ENCODE measurements around the gene GMEB2.

GMEB2 gene

DNA sequence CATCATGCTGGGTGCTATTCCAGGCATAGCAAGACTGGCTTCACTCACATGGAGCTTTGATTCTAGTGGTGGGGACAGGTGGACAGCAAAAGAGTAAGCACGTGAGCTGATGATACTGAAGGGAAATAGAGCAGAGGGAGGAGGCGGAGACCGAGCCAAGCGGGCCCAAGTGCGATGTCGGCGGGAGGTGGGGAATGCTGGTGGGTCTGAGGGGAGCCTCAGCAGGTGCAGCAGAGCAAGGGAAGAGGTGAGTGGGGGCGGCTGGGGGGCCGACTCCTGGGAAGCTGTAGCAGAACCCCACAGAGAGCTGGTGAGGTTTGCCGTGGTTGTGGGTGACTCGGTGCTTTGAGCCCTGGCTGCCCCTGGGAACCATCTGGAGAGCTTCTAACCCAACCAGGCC lies 41.5 kb upstream of the GMEB2 start:
- H2AFZ ChIP-seq (ENCODE audit: low read depth) = no peak overlapping the region
- H3K4me1 ChIP-seq (ENCODE audit: low read depth, poor library complexity, severe bottlenecking) = no peaks in the 10 kb centered on the region
- H4K20me1 ChIP-seq (ENCODE audit: insufficient read depth) = no peaks in the 10 kb centered on the region
- no peak overlapping the region for H3K4me2 ChIP-seq
- no peaks in the 10 kb centered on the region for H3K27me3 ChIP-seq (ENCODE audit: insufficient read depth, low read depth)
- no peak overlapping the region for H3K9ac ChIP-seq
- H3K4me3 ChIP-seq (IDR thresholded peaks at IDR 0.05; ENCODE audit: insufficient read depth, low read depth, low read length) = no peak overlapping the region
- TF ChIP-seq, protein P1, sequence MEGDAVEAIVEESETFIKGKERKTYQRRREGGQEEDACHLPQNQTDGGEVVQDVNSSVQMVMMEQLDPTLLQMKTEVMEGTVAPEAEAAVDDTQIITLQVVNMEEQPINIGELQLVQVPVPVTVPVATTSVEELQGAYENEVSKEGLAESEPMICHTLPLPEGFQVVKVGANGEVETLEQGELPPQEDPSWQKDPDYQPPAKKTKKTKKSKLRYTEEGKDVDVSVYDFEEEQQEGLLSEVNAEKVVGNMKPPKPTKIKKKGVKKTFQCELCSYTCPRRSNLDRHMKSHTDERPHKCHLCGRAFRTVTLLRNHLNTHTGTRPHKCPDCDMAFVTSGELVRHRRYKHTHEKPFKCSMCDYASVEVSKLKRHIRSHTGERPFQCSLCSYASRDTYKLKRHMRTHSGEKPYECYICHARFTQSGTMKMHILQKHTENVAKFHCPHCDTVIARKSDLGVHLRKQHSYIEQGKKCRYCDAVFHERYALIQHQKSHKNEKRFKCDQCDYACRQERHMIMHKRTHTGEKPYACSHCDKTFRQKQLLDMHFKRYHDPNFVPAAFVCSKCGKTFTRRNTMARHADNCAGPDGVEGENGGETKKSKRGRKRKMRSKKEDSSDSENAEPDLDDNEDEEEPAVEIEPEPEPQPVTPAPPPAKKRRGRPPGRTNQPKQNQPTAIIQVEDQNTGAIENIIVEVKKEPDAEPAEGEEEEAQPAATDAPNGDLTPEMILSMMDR (conservative IDR thresholded peaks at IDR 0.05; ENCODE audit: low read depth, low read length) = no peak
- no peak overlapping the region for H3K27ac ChIP-seq
- H3K36me3 ChIP-seq (ENCODE audit: insufficient read depth) = no peaks in the 10 kb centered on the region
- H3K79me2 ChIP-seq (ENCODE audit: insufficient read depth, low read depth) = no peaks in the 10 kb centered on the region

DNA sequence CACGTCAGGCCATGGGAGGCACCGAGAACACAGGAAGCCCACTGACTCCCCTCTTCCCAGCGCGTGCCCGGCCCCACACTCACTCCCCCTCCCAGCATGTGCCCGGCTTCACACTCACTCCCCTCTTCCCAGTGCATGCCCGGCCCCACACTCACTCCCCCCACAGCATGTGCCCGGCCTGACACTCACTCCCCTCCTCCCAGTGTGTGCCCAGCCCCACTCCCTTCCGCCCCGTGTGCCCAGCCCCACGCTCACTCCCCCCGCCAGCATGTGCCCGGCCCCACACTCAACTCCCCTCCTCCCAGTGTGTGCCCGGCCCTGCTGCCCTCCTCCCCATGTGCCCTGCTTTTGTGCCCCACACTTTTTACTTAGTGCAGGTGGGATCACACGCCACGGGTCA lies 41.0 kb upstream of the GMEB2 start:
- Histone ChIP-seq H3K4me1 (ENCODE audit: low read depth, poor library complexity, severe bottlenecking) (no peaks in the 10 kb centered on the region), H2AFZ (ENCODE audit: low read depth) (no peak overlapping the region), H3K4me3 (IDR thresholded peaks at IDR 0.05; ENCODE audit: insufficient read depth, low read depth, low read length) (no peak overlapping the region), H4K20me1 (ENCODE audit: insufficient read depth) (no peaks in the 10 kb centered on the region), H3K4me2 (no peak overlapping the region), H3K36me3 (ENCODE audit: insufficient read depth) (no peaks in the 10 kb centered on the region), H3K79me2 (ENCODE audit: insufficient read depth, low read depth) (no peaks in the 10 kb centered on the region), H3K27ac (no peak overlapping the region), H3K27me3 (ENCODE audit: insufficient read depth, low read depth) (no peaks in the 10 kb centered on the region), H3K9ac (no peak overlapping the region)
- TF ChIP-seq, protein P1 (conservative IDR thresholded peaks at IDR 0.05; ENCODE audit: low read depth, low read length) = no peak

DNA sequence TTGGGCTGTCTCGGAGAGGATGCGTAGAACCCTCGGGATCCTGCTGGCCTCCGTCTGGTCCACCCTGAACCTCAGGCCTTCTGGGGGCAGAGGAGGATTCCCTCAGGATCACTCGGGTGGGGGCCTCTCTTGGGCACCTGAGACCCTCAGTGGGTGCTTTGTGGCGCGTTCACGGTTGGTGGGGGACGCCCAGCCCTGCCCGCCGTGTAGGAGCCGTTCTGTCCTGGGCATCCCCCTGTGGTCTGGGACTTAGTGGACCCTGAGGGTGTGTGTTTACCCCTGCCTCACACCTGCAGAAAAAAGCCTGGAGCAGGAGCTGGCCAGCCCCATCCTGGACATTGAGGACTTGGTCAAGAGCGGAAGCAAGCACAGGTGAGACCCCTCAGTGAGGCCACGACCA lies 38.8 kb upstream of the GMEB2 start:
- Histone ChIP-seq H3K9ac (no peak overlapping the region), H3K36me3 (ENCODE audit: insufficient read depth) (no peaks in the 10 kb centered on the region), H3K27me3 (ENCODE audit: insufficient read depth, low read depth) (no peaks in the 10 kb centered on the region), H3K4me2 (no peak overlapping the region), H3K79me2 (ENCODE audit: insufficient read depth, low read depth) (no peaks in the 10 kb centered on the region), H2AFZ (ENCODE audit: low read depth) (no peak overlapping the region), H4K20me1 (ENCODE audit: insufficient read depth) (no peaks in the 10 kb centered on the region), H3K4me3 (IDR thresholded peaks at IDR 0.05; ENCODE audit: insufficient read depth, low read depth, low read length) (no peak overlapping the region), H3K27ac (no peak overlapping the region), H3K4me1 (ENCODE audit: low read depth, poor library complexity, severe bottlenecking) (no peaks in the 10 kb centered on the region)
- TF ChIP-seq, protein P1 (conservative IDR thresholded peaks at IDR 0.05; ENCODE audit: low read depth, low read length) = no peak

DNA sequence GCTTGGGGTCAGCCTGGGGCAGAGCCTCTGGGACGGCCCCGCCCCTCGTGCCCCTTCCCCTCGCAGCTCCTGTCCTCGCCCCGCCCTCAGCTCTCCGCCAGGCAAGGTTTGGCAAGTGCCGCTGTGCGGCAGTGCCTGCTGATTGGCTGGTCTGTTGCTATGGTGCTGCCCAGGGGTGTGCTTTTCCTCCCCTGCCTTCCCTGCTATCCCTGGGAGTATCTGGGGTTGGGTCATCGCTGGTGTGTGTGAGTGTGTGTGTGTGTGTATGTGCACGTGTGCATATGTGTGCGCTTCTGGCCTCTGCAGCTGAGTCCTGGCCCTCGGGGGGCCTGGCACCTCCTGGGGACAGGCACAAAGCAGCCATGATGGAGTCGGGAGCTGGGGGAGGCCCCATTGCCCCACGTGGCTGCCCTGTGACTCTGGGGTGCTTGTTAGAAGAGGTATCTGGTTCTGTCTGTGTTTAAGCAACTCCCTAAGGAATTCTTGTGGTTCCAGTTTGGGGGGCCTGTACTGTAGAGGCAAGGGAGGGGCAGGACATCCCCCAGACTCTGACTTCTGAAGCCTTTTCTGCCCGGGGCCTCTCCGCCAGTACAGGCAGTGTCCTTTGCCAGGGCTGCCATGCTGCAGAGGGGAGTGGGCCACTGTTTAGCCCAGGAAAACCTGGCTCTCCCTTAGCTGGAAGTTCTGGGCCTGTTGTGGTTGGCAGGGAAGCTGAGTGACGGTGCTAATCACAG lies 38.1 kb upstream of the GMEB2 start:
- Histone ChIP-seq H3K27ac (no peak overlapping the region), H3K79me2 (ENCODE audit: insufficient read depth, low read depth) (no peaks in the 10 kb centered on the region), H3K36me3 (ENCODE audit: insufficient read depth) (no peaks in the 10 kb centered on the region), H4K20me1 (ENCODE audit: insufficient read depth) (no peaks in the 10 kb centered on the region), H2AFZ (ENCODE audit: low read depth) (no peak overlapping the region), H3K27me3 (ENCODE audit: insufficient read depth, low read depth) (no peaks in the 10 kb centered on the region), H3K4me1 (ENCODE audit: low read depth, poor library complexity, severe bottlenecking) (no peaks in the 10 kb centered on the region), H3K4me2 (no peak overlapping the region), H3K4me3 (IDR thresholded peaks at IDR 0.05; ENCODE audit: insufficient read depth, low read depth, low read length) (no peak overlapping the region), H3K9ac (no peak overlapping the region)
- TF ChIP-seq, protein P1 (conservative IDR thresholded peaks at IDR 0.05; ENCODE audit: low read depth, low read length) = no peak

Data from KMS-11 (cell line).